ENCODE results near the gene ACADSB.
A peak's percentile ranks its signal among the peaks of the same experiment; 100 is the strongest.

Gene ACADSB

DNA sequence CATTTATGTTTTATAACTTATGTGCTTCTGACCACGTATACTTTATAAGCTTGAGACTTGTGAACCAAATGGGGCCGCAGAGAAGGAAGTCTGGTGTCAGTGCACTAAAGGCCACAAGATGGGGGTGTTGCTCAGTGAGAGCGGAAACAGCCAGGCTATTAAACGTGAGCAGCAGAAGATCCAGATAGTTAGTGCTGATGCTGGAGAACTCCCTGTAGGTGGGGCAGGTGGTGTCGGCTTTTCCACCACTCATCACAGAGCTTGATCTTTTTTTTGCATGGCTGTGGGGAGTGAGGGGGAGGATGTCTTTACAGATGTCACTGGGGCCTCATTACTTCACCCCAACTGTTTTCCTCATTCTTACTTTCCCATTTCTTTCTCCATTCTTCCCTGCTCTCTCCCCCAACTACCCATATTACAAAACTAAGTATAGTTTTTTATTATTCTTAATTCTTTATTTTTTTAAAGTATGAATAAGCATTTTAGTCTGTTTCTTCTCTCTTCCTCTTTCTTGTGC is 34.7 kb downstream of the ACADSB start:
- Mint-ChIP-seq H3K27ac (no peak overlapping the region), H3K9me3 (no peaks in the 10 kb centered on the region), H3K4me3 (no peak overlapping the region), H3K36me3 (peaks cover 21% of the 10 kb centered on the region), H3K4me1 (peaks cover 8% of the 10 kb centered on the region)
- DNase-seq (ENCODE audit: low spot score in 2 of 2), result peak in 1 of 2 donors; percentile 56
- peak; percentile 62 for ATAC-seq

DNA sequence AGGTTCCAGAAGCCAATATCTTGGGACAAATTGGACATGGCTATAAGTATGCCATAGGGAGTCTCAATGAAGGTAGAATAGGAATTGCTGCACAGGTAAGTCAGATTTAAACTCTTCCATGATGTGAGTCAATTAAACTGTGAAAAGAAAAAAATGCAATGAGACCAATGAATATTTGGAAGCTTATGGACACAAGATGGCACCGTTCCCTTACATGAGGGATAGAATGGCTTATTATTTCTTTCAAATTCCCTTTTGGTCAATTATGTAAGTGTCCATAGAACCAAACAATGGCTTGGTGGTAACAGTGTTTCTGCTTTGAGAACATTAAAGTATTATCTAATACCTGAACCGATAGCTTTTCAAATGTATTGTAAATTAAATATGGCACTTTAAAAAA is 35.6 kb downstream of the ACADSB start:
- DNase-seq (ENCODE audit: low spot score in 2 of 2) (no peak), ATAC-seq (no peak)
- H3K27ac Mint-ChIP-seq, result no peak overlapping the region
- peaks cover 2% of the 10 kb centered on the region for H3K4me1 Mint-ChIP-seq
- no peaks in the 10 kb centered on the region for H3K9me3 Mint-ChIP-seq
- peaks cover 21% of the 10 kb centered on the region for H3K36me3 Mint-ChIP-seq
- H3K4me3 Mint-ChIP-seq, result no peak overlapping the region

DNA sequence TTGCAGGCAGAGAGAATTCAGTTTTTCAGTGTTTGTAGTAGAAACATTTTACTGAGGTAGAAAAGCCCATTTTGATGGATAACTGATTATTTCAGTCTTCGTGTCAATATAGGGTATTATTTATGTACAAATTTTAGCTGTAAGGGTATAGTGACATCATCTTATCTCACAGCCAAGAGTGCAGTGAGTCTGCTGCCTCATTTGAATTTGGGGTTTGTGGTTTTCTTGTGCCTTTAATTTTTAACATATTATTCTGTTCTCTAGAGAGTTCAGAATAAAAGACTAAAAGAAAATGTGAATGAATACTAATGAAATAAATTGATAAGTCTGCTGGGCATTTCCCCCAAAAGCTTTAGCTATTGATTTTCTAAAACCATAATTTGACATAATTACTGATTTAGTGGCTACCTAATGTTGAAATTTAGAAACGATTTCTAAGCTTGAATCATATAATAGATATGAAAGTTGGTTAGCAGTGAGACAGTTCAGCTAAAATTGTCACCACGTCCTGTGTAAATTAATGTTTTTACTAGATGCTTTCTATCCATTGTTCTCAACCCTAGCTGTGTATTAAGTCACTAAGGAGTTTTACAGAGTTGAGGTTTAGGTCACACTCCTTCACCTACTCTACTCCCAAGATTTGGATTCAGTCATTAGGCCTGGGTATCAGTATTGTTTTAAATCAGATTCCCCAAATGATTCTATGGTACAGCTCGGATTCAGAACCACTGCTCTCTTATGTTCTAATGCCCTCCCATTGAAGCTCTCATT is 37.3 kb downstream of the ACADSB start:
- Mint-ChIP-seq H3K27ac (no peak overlapping the region), H3K36me3 (peaks cover 27% of the 10 kb centered on the region), H3K9me3 (no peaks in the 10 kb centered on the region), H3K4me3 (no peak overlapping the region), H3K4me1 (no peaks in the 10 kb centered on the region)
- DNase-seq (ENCODE audit: low spot score in 2 of 2), result no peak
- ATAC-seq, result peak; percentile 71

DNA sequence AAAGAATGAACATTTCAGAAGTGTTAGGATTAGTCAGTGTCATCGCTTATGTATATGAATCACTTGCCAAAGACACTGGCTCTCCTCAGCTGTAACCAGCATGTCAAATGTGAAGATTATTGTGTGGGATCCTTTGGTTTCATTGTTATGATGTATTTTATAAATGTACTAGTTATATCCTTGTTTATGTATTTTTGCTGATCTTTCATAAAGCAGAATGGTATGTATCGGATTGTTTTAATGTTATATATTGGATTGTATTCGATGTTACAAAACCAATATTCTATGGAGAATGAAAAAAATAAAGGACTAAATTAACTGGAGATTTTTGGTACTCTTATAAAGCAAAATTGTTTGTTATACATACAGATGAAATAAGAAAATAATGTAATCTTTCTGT is 49.2 kb downstream of the ACADSB start:
- H3K4me1 Mint-ChIP-seq, result no peaks in the 10 kb centered on the region
- no peak overlapping the region for H3K4me3 Mint-ChIP-seq
- DNase-seq (ENCODE audit: low spot score in 2 of 2) (no peak), ATAC-seq (no peak)
- no peaks in the 10 kb centered on the region for H3K9me3 Mint-ChIP-seq
- H3K27ac Mint-ChIP-seq, result no peak overlapping the region
- H3K36me3 Mint-ChIP-seq, result peaks cover 11% of the 10 kb centered on the region

DNA sequence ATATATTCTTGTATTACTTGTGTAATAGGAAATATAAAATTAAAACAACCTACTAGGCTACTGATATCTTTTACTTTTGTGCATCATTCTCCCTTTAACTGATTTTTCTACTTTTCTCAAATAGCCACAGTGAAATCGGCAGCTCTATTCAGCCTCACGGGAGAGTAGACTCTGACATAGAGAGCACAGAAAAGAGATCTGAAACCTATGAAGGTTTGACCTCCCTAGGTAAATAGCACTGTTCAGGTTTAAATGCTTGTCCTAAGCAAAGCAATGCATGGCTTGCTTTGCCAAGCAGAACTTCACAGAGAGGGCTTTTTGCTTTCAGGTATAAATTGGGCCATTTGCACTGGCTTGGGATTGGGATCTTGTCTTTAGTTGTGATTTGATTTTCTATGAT is 53.1 kb downstream of the ACADSB start:
- Mint-ChIP-seq H3K4me1 (no peaks in the 10 kb centered on the region), H3K4me3 (no peak overlapping the region), H3K36me3 (no peaks in the 10 kb centered on the region), H3K9me3 (no peaks in the 10 kb centered on the region), H3K27ac (no peak overlapping the region)
- DNase-seq (ENCODE audit: low spot score in 2 of 2) (no peak), ATAC-seq (no peak)

DNA sequence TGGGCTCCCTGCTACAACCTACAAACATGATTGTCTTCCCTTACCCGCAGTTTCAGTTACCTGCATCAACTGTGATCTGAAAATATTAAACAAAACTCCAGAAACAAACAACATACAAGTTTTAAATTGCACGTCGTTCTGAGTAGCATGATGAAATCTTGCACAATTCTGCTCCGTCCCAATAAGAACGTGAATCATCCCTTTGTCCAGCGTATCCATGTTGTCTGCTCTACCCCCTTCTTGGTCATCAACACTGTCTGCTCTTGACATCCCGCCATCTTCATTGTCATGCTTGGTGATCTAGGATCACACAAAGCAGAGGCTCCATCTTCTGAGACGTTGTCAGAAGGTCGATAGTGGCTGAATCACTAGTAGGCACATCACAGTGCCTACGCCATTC is 53.9 kb downstream of the ACADSB start:
- H3K36me3 Mint-ChIP-seq, result no peaks in the 10 kb centered on the region
- H3K9me3 Mint-ChIP-seq, result no peaks in the 10 kb centered on the region
- H3K4me1 Mint-ChIP-seq, result no peaks in the 10 kb centered on the region
- H3K27ac Mint-ChIP-seq, result no peak overlapping the region
- no peak overlapping the region for H3K4me3 Mint-ChIP-seq
- ATAC-seq (no peak), DNase-seq (ENCODE audit: low spot score in 2 of 2) (no peak)

DNA sequence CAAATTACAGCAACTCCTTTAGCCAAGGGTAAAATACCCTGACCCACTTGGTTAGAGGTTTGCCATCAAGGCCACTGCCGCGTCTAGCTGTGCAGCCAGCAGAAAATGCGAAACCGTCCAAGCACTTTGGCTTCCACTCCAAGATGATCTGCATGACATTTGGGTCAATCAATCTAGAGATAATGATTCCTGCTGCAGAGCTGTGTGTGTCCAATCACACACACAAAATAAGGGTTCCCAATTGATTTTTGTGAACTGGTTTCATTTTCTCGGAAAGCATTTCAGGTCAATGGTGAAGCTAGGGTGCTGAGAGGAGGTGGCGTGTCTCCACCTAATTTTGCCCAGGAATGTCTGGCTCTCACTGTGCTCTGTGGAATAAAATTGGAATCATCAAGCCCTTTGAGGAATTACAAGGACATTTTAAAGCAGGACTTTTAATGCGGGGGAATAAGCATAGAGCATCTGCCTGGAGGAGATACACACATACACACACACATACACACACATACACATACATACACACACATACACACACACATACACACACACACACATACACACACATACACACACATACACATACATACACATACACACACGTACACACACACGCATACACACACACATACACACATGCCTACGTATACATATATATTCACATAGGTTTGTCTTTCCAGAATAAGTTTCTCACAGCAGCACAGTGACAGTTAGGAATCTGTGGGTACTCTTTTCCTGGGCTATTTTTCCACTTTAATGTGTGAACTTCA is 59.5 kb downstream of the ACADSB start:
- ATAC-seq (no peak), DNase-seq (ENCODE audit: low spot score in 2 of 2) (no peak)
- no peaks in the 10 kb centered on the region for H3K4me1 Mint-ChIP-seq
- H3K9me3 Mint-ChIP-seq, result no peaks in the 10 kb centered on the region
- H3K4me3 Mint-ChIP-seq, result no peak overlapping the region
- H3K36me3 Mint-ChIP-seq, result no peaks in the 10 kb centered on the region
- no peak overlapping the region for H3K27ac Mint-ChIP-seq

DNA sequence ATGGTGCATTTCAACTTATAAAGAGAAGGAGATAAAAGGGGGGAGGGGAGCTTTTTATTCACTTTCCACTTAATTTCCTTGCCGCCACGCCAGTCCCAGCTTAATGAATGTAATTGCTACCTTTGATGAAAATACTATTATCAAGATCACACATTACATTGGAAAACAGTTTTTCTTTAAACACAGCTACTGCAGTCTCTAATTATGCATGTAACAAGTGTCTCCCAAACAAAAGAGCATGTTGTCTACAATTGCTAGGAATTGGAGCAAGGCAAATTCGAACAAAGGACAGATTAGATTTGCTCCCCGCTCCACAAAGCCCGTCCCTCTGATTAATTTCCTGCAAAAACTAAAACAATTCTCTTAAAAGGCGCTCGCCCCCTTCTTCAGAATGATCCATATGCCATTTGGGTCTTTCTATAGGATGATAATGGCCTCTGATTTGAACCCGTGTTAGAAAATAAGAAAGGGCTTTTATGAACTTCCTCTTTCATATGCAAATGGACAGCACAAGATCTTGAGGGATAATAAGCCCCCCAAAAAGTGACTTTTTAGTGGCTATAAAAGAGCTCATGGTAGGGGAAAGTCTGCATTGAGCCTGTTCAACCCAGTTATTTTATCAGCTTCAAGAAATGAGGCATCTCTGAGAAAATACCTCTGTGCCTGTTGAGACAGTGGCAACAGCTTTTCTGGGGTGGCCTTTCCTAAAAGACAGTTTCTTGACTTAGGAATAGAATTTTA is 60.6 kb downstream of the ACADSB start:
- no peak for DNase-seq (ENCODE audit: low spot score in 2 of 2)
- H3K4me1 Mint-ChIP-seq, result no peaks in the 10 kb centered on the region
- H3K4me3 Mint-ChIP-seq, result no peak overlapping the region
- H3K27ac Mint-ChIP-seq, result no peak overlapping the region
- no peaks in the 10 kb centered on the region for H3K36me3 Mint-ChIP-seq
- ATAC-seq, result no peak
- H3K9me3 Mint-ChIP-seq, result no peaks in the 10 kb centered on the region

DNA sequence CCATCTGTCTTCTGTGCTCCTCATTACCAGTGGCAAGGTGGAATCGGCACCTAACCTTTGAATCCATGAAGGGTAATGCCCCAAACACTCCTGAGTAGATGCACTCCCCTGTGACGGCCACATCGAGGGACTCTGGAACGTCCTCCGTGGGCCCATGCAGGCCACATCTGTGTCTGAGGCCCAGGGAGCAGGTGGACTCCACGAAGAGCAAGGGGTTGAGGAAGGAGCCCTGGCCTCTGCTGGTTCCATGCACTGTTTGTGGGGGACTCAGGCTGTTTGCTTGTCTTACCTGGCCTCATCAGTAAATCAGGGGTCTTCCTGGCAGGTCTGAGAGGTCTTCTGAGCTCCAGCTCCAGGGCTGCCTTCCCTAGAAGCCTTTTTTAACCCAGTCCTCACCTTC is 64.4 kb downstream of the ACADSB start:
- Mint-ChIP-seq H3K36me3 (no peaks in the 10 kb centered on the region), H3K4me3 (no peak overlapping the region), H3K4me1 (no peaks in the 10 kb centered on the region), H3K9me3 (no peaks in the 10 kb centered on the region), H3K27ac (no peak overlapping the region)
- ATAC-seq (no peak), DNase-seq (ENCODE audit: low spot score in 2 of 2) (no peak)

DNA sequence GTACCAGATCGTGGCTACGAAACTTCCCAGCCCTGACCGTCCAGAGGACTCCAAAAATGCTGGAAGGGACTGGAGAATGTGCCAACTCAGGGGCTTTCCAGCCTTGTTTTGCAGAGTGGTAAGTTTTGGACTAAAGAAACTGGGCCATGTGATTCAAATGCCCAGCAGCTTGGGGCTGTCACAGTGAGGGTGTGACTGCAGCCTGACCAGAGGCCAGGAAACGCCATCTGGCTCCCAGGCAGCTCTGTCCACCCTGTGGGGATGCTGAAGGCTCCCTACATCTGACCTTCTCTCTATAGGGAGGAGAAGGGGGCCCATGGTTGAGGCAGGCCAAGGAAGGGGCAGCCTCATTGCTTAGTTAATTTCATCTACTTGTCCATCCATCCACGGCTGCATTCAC is 65.4 kb downstream of the ACADSB start:
- ATAC-seq, result no peak
- no peaks in the 10 kb centered on the region for H3K4me1 Mint-ChIP-seq
- H3K4me3 Mint-ChIP-seq, result no peak overlapping the region
- no peak overlapping the region for H3K27ac Mint-ChIP-seq
- no peak for DNase-seq (ENCODE audit: low spot score in 2 of 2)
- no peaks in the 10 kb centered on the region for H3K36me3 Mint-ChIP-seq
- no peaks in the 10 kb centered on the region for H3K9me3 Mint-ChIP-seq

DNA sequence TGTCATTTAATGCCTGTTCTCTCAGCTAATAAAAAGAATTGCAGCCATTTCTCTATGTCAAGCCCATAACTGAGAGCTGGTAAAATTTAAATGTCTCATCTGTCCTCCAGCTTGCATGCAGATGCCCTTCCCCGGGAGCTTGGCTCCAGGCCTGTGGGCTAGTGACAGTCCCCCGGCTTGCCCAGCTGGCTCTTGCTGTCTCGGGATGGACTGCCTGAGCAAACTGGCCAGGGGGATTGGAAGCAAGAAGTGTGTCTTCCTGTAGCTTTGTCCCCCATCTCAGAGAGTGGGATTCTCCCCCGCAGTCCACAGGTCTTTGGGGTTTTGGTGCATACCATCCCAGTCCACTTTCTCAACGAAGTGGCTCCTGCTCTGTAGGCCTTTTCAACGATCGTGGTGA is 73.1 kb downstream of the ACADSB start:
- DNase-seq (ENCODE audit: low spot score in 2 of 2) (no peak), ATAC-seq (no peak)
- Mint-ChIP-seq H3K36me3 (no peaks in the 10 kb centered on the region), H3K4me3 (no peak overlapping the region), H3K4me1 (no peaks in the 10 kb centered on the region), H3K27ac (no peak overlapping the region), H3K9me3 (peaks cover 5% of the 10 kb centered on the region)

DNA sequence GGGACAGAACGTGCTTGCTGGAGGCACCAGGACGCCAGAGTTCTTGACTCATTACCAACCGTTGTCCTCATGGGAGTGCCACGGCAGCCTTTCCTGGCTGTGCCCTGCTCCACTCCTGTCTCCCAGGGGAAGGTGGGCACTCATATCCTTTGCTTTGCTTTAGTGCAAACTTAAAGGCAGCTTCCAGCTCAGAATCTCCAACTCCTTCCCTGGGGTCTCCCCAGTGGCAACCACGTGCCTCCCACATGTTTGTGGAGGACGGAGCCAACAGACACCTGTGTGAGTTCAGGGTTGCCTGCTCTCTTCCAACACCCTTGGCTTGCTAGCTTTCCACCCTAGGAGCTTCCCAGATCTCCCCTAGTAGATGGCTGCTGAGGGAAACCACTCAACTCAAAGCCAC is 75.0 kb downstream of the ACADSB start:
- ATAC-seq (no peak), DNase-seq (ENCODE audit: low spot score in 2 of 2) (no peak)
- Mint-ChIP-seq H3K4me1 (no peaks in the 10 kb centered on the region), H3K36me3 (no peaks in the 10 kb centered on the region), H3K27ac (no peak overlapping the region), H3K4me3 (no peak overlapping the region), H3K9me3 (peaks cover 5% of the 10 kb centered on the region)

DNA sequence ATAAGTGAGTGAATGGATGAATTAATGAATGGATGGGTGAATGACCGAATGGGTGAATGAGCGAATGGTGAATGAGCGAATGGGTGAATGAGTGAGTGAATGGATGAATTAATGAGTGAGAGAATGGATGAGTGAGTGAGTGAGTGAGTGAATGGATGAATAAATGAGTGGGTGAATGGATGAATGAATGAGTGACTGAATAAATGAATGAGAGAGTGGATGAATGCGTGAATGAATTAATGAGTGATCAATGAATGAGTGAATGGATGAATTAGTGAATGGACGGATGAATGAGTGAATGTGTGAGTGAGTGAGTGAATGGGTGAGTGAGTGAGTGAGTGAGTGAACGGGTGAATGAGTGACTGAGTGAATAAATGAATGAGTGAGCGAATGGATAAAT is 77.5 kb downstream of the ACADSB start:
- H3K4me3 Mint-ChIP-seq, result no peak overlapping the region
- H3K4me1 Mint-ChIP-seq, result no peaks in the 10 kb centered on the region
- H3K9me3 Mint-ChIP-seq, result peaks cover 5% of the 10 kb centered on the region
- DNase-seq (ENCODE audit: low spot score in 2 of 2) (no peak), ATAC-seq (no peak)
- H3K36me3 Mint-ChIP-seq, result no peaks in the 10 kb centered on the region
- H3K27ac Mint-ChIP-seq, result no peak overlapping the region

DNA sequence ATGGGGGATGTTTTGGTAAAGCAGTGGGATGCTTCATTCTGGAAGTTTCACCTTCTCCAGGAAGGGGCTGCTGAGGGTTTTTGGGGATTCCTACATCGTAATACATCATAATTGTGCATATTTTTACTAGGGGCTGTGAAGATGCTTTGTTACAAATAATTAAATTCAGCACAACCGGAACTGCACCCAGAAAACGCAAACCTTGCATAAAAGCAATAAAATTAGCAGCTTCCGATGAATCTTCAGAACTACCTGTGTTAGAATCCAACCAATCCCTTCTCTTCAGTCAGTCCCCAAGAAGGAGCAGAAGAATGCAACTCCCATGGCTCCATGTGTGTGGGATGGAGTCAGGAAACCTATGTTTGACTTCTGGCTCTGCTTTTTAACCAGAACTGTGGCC is 78.5 kb downstream of the ACADSB start:
- Mint-ChIP-seq H3K4me1 (no peaks in the 10 kb centered on the region), H3K27ac (no peak overlapping the region), H3K9me3 (peaks cover 5% of the 10 kb centered on the region), H3K4me3 (no peak overlapping the region), H3K36me3 (no peaks in the 10 kb centered on the region)
- DNase-seq (ENCODE audit: low spot score in 2 of 2) (no peak), ATAC-seq (no peak)

DNA sequence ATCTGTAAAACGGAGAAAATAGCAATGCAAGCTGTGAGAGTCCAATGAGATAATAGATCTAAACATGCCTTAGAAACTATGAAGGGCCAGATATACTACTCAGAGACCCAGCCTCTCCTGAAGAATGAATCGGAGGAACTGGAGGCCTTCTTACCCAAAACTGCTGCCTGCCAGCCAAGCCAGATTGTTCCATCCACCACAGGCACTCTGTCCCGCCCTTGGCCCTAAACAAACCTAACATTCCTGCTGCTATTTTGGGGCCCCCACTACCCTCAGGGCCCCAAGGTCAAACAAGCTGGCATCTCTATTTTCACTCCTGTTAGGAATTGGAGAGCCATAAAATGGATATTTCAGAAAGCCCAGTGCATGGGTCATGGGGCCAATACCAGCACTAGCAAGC is 79.0 kb downstream of the ACADSB start:
- H3K36me3 Mint-ChIP-seq, result no peaks in the 10 kb centered on the region
- DNase-seq (ENCODE audit: low spot score in 2 of 2), result no peak
- H3K9me3 Mint-ChIP-seq, result peaks cover 5% of the 10 kb centered on the region
- no peaks in the 10 kb centered on the region for H3K4me1 Mint-ChIP-seq
- no peak overlapping the region for H3K4me3 Mint-ChIP-seq
- no peak for ATAC-seq
- H3K27ac Mint-ChIP-seq, result no peak overlapping the region
